Neural progenitor cell (in vitro differentiated cells): ENCODE measurements around the gene TGFB2. TPM values are rescaled to one million over a fixed set of nuclear protein-coding genes. Genes with fewer than 3 reads are reported as not detected.

Experiments used
- DNase-seq: peaks from one replicate; pipeline ENCODE4 v3.0.0-alpha.2; 2016; ENCODE audit warnings: low spot score
- H2AFZ ChIP-seq: fragments of 200-600 bp; sonication (generic); replicated peaks from 2 replicates; pipeline ENCODE4 v1.6.1; 2016; ENCODE audit warnings: antibody characterized with exemption
- H3F3A ChIP-seq: fragments of 200-600 bp; sonication (generic); 2 replicates; pipeline ENCODE4 v1.6.1; 2016; ENCODE audit warnings: antibody characterized with exemption, low read depth
- H3K27ac ChIP-seq: fragments of 200-600 bp; sonication (generic); 2 replicates; pipeline ENCODE4 v1.5.1; 2016; ENCODE audit warnings: mild to moderate bottlenecking
- H3K27me3 ChIP-seq: fragments of 200-600 bp; sonication (generic); 2 replicates; pipeline ENCODE4 v1.6.1; 2016; ENCODE audit warnings: mild to moderate bottlenecking, moderate library complexity
- H3K36me3 ChIP-seq: fragments of 200-600 bp; sonication (generic); 2 replicates; pipeline ENCODE4 v1.5.1; 2016
- H3K4me1 ChIP-seq: fragments of 200-600 bp; sonication (generic); 2 replicates; pipeline ENCODE4 v1.6.1; 2016; ENCODE audit warnings: mixed run types
- H3K4me2 ChIP-seq: fragments of 200-600 bp; sonication (generic); 2 replicates; pipeline ENCODE4 v1.6.1; 2016
- H3K4me3 ChIP-seq: fragments of 200-600 bp; sonication (generic); 2 replicates; pipeline ENCODE4 v1.5.1; 2016
- H3K79me2 ChIP-seq: fragments of 200-600 bp; sonication (generic); 2 replicates; pipeline ENCODE4 v1.6.1; 2016; ENCODE audit warnings: low read depth
- H3K9ac ChIP-seq: fragments of 200-600 bp; sonication (generic); 2 replicates; pipeline ENCODE4 v1.6.1; 2016
- H3K9me3 ChIP-seq: fragments of 200-600 bp; sonication (generic); 2 replicates; pipeline ENCODE4 v1.5.1; 2016; ENCODE audit warnings: low read depth
- H4K20me1 ChIP-seq: fragments of 200-600 bp; sonication (generic); 2 replicates; pipeline ENCODE4 v1.6.1; 2016; ENCODE audit warnings: low read depth
- H3K27ac Mint-ChIP-seq: 3 replicates; pipeline ENCODE4 v1.8.0; 2021; ENCODE audit warnings: mixed read lengths
- H3K27me3 Mint-ChIP-seq: 2 replicates; pipeline ENCODE4 v1.8.0; 2022; ENCODE audit warnings: low read depth, mild to moderate bottlenecking, inconsistent platforms, moderate library complexity, mixed read lengths; ENCODE audit not compliant: insufficient read depth
- H3K36me3 Mint-ChIP-seq: 3 replicates; pipeline ENCODE4 v1.8.0; 2021; ENCODE audit warnings: mixed read lengths
- H3K4me1 Mint-ChIP-seq: 3 replicates; pipeline ENCODE4 v1.8.0; 2021; ENCODE audit warnings: mixed read lengths
- H3K4me3 Mint-ChIP-seq: 3 replicates; pipeline ENCODE4 v1.8.0; 2021; ENCODE audit warnings: mild to moderate bottlenecking, moderate library complexity, mixed read lengths
- H3K9me3 Mint-ChIP-seq: 3 replicates; pipeline ENCODE4 v1.8.0; 2020; ENCODE audit warnings: mixed read lengths
- EZH2 ChIP-seq: fragments of 200-600 bp; sonication (generic); IDR thresholded peaks from 2 replicates; pipeline ENCODE4 v1.6.1; 2017; ENCODE audit warnings: antibody characterized with exemption, mild to moderate bottlenecking, moderate library complexity
- EZH2phosphoT487 ChIP-seq: fragments of 200-600 bp; sonication (generic); IDR thresholded peaks from 2 replicates; pipeline ENCODE4 v1.6.1; 2017; ENCODE audit warnings: antibody characterized with exemption
- total RNA-seq: library from RNA; depleted of rRNA; stranded (reverse); fragments of >200 nt; gene quantifications from 2 replicates; pipeline ENCODE4 v1.2.3, GENCODE V29; 2015; ENCODE audit warnings: low replicate concordance
- TF ChIP-seq, protein P1 (sequence below): fragments of 200-600 bp; sonication (generic); IDR thresholded peaks from 2 replicates; pipeline ENCODE4 v1.5.1; 2017; ENCODE audit warnings: antibody characterized with exemption, mild to moderate bottlenecking

Gene TGFB2
- total RNA-seq, 1 donor from 2014 or later = 1.9 TPM

DNA sequence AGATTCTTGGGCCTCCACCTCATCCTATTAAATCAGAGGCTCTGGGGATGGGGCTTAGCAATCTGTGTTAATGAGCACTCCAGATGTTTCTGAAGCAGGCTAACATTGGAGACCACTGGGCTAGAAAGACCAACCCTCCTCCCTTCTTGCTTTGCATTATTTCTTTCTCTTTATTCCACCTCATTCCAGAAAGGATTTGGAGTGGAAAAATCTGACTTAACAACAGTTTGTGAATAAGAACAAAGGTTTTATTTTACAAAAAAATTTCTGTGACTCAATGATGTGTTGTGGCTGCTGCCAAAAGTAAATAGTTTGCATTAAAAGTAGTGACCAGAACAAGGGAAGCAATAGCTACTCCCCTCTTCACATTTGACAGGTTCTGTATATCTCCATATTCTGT is 79.4 kb downstream of the TGFB2 start:
- no peak overlapping the region for H3K27ac Mint-ChIP-seq
- Histone ChIP-seq H3K4me3 (no peak overlapping the region), H3F3A (no peaks in the 10 kb centered on the region), H3K79me2 (no peaks in the 10 kb centered on the region), H3K4me2 (no peak overlapping the region), H3K9ac (no peak overlapping the region), H4K20me1 (no peaks in the 10 kb centered on the region), H3K4me1 (peaks cover 8% of the 10 kb centered on the region), H2AFZ (no peak overlapping the region), H3K27ac (no peak overlapping the region), H3K9me3 (no peaks in the 10 kb centered on the region), H3K27me3 (no peaks in the 10 kb centered on the region), H3K36me3 (no peaks in the 10 kb centered on the region)
- TF ChIP-seq EZH2phosphoT487 (no peak), EZH2 (no peak)
- TF ChIP-seq, protein P1, sequence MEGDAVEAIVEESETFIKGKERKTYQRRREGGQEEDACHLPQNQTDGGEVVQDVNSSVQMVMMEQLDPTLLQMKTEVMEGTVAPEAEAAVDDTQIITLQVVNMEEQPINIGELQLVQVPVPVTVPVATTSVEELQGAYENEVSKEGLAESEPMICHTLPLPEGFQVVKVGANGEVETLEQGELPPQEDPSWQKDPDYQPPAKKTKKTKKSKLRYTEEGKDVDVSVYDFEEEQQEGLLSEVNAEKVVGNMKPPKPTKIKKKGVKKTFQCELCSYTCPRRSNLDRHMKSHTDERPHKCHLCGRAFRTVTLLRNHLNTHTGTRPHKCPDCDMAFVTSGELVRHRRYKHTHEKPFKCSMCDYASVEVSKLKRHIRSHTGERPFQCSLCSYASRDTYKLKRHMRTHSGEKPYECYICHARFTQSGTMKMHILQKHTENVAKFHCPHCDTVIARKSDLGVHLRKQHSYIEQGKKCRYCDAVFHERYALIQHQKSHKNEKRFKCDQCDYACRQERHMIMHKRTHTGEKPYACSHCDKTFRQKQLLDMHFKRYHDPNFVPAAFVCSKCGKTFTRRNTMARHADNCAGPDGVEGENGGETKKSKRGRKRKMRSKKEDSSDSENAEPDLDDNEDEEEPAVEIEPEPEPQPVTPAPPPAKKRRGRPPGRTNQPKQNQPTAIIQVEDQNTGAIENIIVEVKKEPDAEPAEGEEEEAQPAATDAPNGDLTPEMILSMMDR = no peak
- no peak overlapping the region for H3K4me3 Mint-ChIP-seq
- H3K4me1 Mint-ChIP-seq = peaks cover 18% of the 10 kb centered on the region
- DNase-seq = peak; percentile 18
- H3K36me3 Mint-ChIP-seq = no peaks in the 10 kb centered on the region
- peaks cover 2% of the 10 kb centered on the region for H3K27me3 Mint-ChIP-seq
- H3K9me3 Mint-ChIP-seq = peaks cover 4% of the 10 kb centered on the region

DNA sequence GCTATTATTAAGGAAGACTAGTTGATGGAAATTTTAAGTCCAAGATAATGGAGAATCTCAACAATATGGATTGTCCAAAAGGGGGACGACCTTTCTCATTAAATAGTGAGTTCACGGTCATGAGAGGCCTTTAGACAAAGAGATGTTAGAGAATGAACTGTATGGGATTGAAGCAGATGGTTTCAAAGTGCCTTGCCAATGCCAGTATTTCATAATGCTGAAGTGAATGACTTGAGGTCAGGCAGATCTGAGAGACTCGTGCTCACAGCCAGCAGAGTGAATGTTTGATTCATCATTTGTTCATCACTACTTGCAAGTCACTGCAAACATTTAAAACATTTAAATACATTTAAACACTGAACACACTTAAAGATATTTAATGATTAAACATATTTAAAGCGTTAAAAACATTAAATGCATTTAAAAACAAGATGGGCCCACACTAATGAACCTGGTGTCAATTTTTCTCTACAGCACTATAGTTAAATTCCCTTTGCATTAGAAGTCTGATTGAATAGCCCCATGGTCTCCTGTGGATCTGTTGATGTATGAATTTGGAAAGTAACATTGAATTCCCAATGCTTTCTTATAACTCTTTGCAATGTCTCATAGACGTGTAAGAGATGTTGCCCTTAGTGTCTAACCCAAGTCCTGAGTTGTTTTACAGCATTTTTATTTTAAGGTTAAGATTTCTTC is 80.7 kb downstream of the TGFB2 start:
- Histone ChIP-seq H3K36me3 (no peaks in the 10 kb centered on the region), H3K79me2 (no peaks in the 10 kb centered on the region), H3K4me3 (no peak overlapping the region), H3K9ac (no peak overlapping the region), H3K9me3 (no peaks in the 10 kb centered on the region), H3K27ac (no peak overlapping the region), H3K27me3 (no peaks in the 10 kb centered on the region), H3K4me2 (no peak overlapping the region), H3K4me1 (peaks cover 8% of the 10 kb centered on the region), H2AFZ (no peak overlapping the region), H4K20me1 (no peaks in the 10 kb centered on the region), H3F3A (no peaks in the 10 kb centered on the region)
- Mint-ChIP-seq H3K27me3 (peaks cover 2% of the 10 kb centered on the region), H3K4me3 (no peak overlapping the region), H3K9me3 (peaks cover 4% of the 10 kb centered on the region), H3K4me1 (peaks cover 18% of the 10 kb centered on the region), H3K27ac (no peak overlapping the region), H3K36me3 (no peaks in the 10 kb centered on the region)
- no peak for DNase-seq
- TF ChIP-seq EZH2phosphoT487 (no peak), EZH2 (no peak)
- TF ChIP-seq, protein P1 = no peak

DNA sequence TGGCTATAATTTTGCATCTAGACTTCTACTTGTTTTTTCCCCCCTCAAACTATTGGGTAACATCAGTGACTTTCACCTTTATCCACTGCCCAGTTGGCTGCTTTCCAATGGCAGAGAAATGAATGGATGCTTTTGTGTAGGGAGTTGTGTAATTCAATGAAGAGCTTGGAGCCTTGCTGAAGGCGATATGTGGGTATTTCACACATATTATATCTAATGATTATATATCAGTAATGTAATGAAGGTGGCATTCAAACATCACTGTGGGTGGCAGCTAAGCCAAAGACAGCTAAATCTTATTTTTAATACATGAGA is 81.2 kb downstream of the TGFB2 start:
- H3K4me3 Mint-ChIP-seq = no peak overlapping the region
- peaks cover 18% of the 10 kb centered on the region for H3K4me1 Mint-ChIP-seq
- Histone ChIP-seq H3K4me1 (peaks cover 8% of the 10 kb centered on the region), H2AFZ (no peak overlapping the region), H3K9me3 (no peaks in the 10 kb centered on the region), H3K79me2 (no peaks in the 10 kb centered on the region), H3K27ac (no peak overlapping the region), H3K4me2 (no peak overlapping the region), H3K36me3 (no peaks in the 10 kb centered on the region), H3K27me3 (no peaks in the 10 kb centered on the region), H3F3A (no peaks in the 10 kb centered on the region), H3K4me3 (no peak overlapping the region), H4K20me1 (no peaks in the 10 kb centered on the region), H3K9ac (no peak overlapping the region)
- no peak overlapping the region for H3K27ac Mint-ChIP-seq
- H3K27me3 Mint-ChIP-seq = peaks cover 2% of the 10 kb centered on the region
- DNase-seq = no peak
- H3K9me3 Mint-ChIP-seq = peaks cover 4% of the 10 kb centered on the region
- H3K36me3 Mint-ChIP-seq = no peaks in the 10 kb centered on the region
- no peak for TF ChIP-seq EZH2
- TF ChIP-seq, protein P1 = no peak
- no peak for TF ChIP-seq EZH2phosphoT487
